ENCODE measurements around the gene NID1.

Gene NID1

GRCh38 chr1:235958021-235958420 lies 106.9 kb downstream of the NID1 start:
- Histone ChIP-seq H3K9ac (ENCODE audit: low read depth, low read length) (no peak overlapping the region), H3K4me3 (ENCODE audit: low read depth, low read length) (no peak overlapping the region), H3K27me3 (ENCODE audit: control insufficient read depth, insufficient read depth, low read length) (no peaks in the 10 kb centered on the region), H3K36me3 (ENCODE audit: control insufficient read depth, insufficient read depth, low read length) (no peaks in the 10 kb centered on the region), H3K4me1 (ENCODE audit: control insufficient read depth, insufficient read depth, low read length) (no peaks in the 10 kb centered on the region), H3K9me3 (ENCODE audit: control insufficient read depth, insufficient read depth, low read length) (no peaks in the 10 kb centered on the region), H3K27ac (ENCODE audit: low read depth, low read length) (no peak overlapping the region)

- Histone ChIP-seq H3K27me3 (ENCODE audit: control insufficient read depth, insufficient read depth, low read length) (no peaks in the 10 kb centered on the region), H3K4me1 (ENCODE audit: control insufficient read depth, insufficient read depth, low read length) (no peaks in the 10 kb centered on the region), H3K9me3 (ENCODE audit: control insufficient read depth, insufficient read depth, low read length) (no peaks in the 10 kb centered on the region), H3K4me3 (ENCODE audit: low read depth, low read length) (no peak overlapping the region), H3K27ac (ENCODE audit: low read depth, low read length) (no peak overlapping the region), H3K36me3 (ENCODE audit: control insufficient read depth, insufficient read depth, low read length) (no peaks in the 10 kb centered on the region), H3K9ac (ENCODE audit: low read depth, low read length) (no peak overlapping the region)
These were observed 109.1 kb downstream of the NID1 start for GRCh38 chr1:235955777-235956176.

- Histone ChIP-seq H3K4me3 (ENCODE audit: low read depth, low read length) (no peak overlapping the region), H3K27me3 (ENCODE audit: control insufficient read depth, insufficient read depth, low read length) (no peaks in the 10 kb centered on the region), H3K27ac (ENCODE audit: low read depth, low read length) (no peak overlapping the region), H3K36me3 (ENCODE audit: control insufficient read depth, insufficient read depth, low read length) (no peaks in the 10 kb centered on the region), H3K4me1 (ENCODE audit: control insufficient read depth, insufficient read depth, low read length) (no peaks in the 10 kb centered on the region), H3K9me3 (ENCODE audit: control insufficient read depth, insufficient read depth, low read length) (no peaks in the 10 kb centered on the region), H3K9ac (ENCODE audit: low read depth, low read length) (no peak overlapping the region)
These were observed 110.3 kb downstream of the NID1 start for GRCh38 chr1:235954306-235955283.

- H3K27ac ChIP-seq (ENCODE audit: low read depth, low read length) = no peak overlapping the region
- no peak overlapping the region for H3K9ac ChIP-seq (ENCODE audit: low read depth, low read length)
These were observed 111.1 kb downstream of the NID1 start for GRCh38 chr1:235953801-235954200.

GRCh38 chr1:235952950-235953615 lies 111.8 kb downstream of the NID1 start:
- H3K36me3 ChIP-seq (ENCODE audit: control insufficient read depth, insufficient read depth, low read length) = no peaks in the 10 kb centered on the region
- no peak overlapping the region for H3K27ac ChIP-seq (ENCODE audit: low read depth, low read length)
- no peaks in the 10 kb centered on the region for H3K4me1 ChIP-seq (ENCODE audit: control insufficient read depth, insufficient read depth, low read length)
- H3K4me3 ChIP-seq (ENCODE audit: low read depth, low read length) = no peak overlapping the region
- H3K27me3 ChIP-seq (ENCODE audit: control insufficient read depth, insufficient read depth, low read length) = no peaks in the 10 kb centered on the region
- H3K9ac ChIP-seq (ENCODE audit: low read depth, low read length) = no peak overlapping the region
- H3K9me3 ChIP-seq (ENCODE audit: control insufficient read depth, insufficient read depth, low read length) = no peaks in the 10 kb centered on the region

More at GRCh38 chr1:235953801-235954200, 111.1 kb downstream of the NID1 start:
- no peaks in the 10 kb centered on the region for H3K4me1 ChIP-seq (ENCODE audit: control insufficient read depth, insufficient read depth, low read length)
- no peaks in the 10 kb centered on the region for H3K9me3 ChIP-seq (ENCODE audit: control insufficient read depth, insufficient read depth, low read length)
- H3K36me3 ChIP-seq (ENCODE audit: control insufficient read depth, insufficient read depth, low read length) = no peaks in the 10 kb centered on the region
- H3K4me3 ChIP-seq (ENCODE audit: low read depth, low read length) = no peak overlapping the region
- H3K27me3 ChIP-seq (ENCODE audit: control insufficient read depth, insufficient read depth, low read length) = no peaks in the 10 kb centered on the region

- Histone ChIP-seq H3K9ac (ENCODE audit: low read depth, low read length) (no peak overlapping the region), H3K36me3 (ENCODE audit: control insufficient read depth, insufficient read depth, low read length) (no peaks in the 10 kb centered on the region), H3K4me1 (ENCODE audit: control insufficient read depth, insufficient read depth, low read length) (no peaks in the 10 kb centered on the region), H3K27ac (ENCODE audit: low read depth, low read length) (no peak overlapping the region), H3K9me3 (ENCODE audit: control insufficient read depth, insufficient read depth, low read length) (no peaks in the 10 kb centered on the region), H3K4me3 (ENCODE audit: low read depth, low read length) (no peak overlapping the region), H3K27me3 (ENCODE audit: control insufficient read depth, insufficient read depth, low read length) (no peaks in the 10 kb centered on the region)
These were observed 113.2 kb downstream of the NID1 start for GRCh38 chr1:235951661-235952060.

GRCh38 chr1:235950318-235950717 lies 114.6 kb downstream of the NID1 start:
- Histone ChIP-seq H3K36me3 (ENCODE audit: control insufficient read depth, insufficient read depth, low read length) (no peaks in the 10 kb centered on the region), H3K4me3 (ENCODE audit: low read depth, low read length) (no peak overlapping the region), H3K9ac (ENCODE audit: low read depth, low read length) (no peak overlapping the region), H3K27ac (ENCODE audit: low read depth, low read length) (no peak overlapping the region), H3K9me3 (ENCODE audit: control insufficient read depth, insufficient read depth, low read length) (no peaks in the 10 kb centered on the region), H3K4me1 (ENCODE audit: control insufficient read depth, insufficient read depth, low read length) (no peaks in the 10 kb centered on the region), H3K27me3 (ENCODE audit: control insufficient read depth, insufficient read depth, low read length) (no peaks in the 10 kb centered on the region)

GRCh38 chr1:235948774-235949427 lies 116.0 kb downstream of the NID1 start:
- H3K36me3 ChIP-seq (ENCODE audit: control insufficient read depth, insufficient read depth, low read length) = no peaks in the 10 kb centered on the region
- no peak overlapping the region for H3K9ac ChIP-seq (ENCODE audit: low read depth, low read length)
- H3K27me3 ChIP-seq (ENCODE audit: control insufficient read depth, insufficient read depth, low read length) = no peaks in the 10 kb centered on the region
- no peaks in the 10 kb centered on the region for H3K4me1 ChIP-seq (ENCODE audit: control insufficient read depth, insufficient read depth, low read length)
- H3K4me3 ChIP-seq (ENCODE audit: low read depth, low read length) = no peak overlapping the region
- H3K9me3 ChIP-seq (ENCODE audit: control insufficient read depth, insufficient read depth, low read length) = no peaks in the 10 kb centered on the region
- no peak overlapping the region for H3K27ac ChIP-seq (ENCODE audit: low read depth, low read length)

GRCh38 chr1:235947989-235948388 lies 116.9 kb downstream of the NID1 start:
- Histone ChIP-seq H3K27ac (ENCODE audit: low read depth, low read length) (no peak overlapping the region), H3K4me3 (ENCODE audit: low read depth, low read length) (no peak overlapping the region), H3K4me1 (ENCODE audit: control insufficient read depth, insufficient read depth, low read length) (no peaks in the 10 kb centered on the region), H3K9ac (ENCODE audit: low read depth, low read length) (no peak overlapping the region), H3K9me3 (ENCODE audit: control insufficient read depth, insufficient read depth, low read length) (no peaks in the 10 kb centered on the region), H3K27me3 (ENCODE audit: control insufficient read depth, insufficient read depth, low read length) (no peaks in the 10 kb centered on the region), H3K36me3 (ENCODE audit: control insufficient read depth, insufficient read depth, low read length) (no peaks in the 10 kb centered on the region)

GRCh38 chr1:235946571-235946981 lies 118.3 kb downstream of the NID1 start:
- Histone ChIP-seq H3K9ac (ENCODE audit: low read depth, low read length) (no peak overlapping the region), H3K4me3 (ENCODE audit: low read depth, low read length) (no peak overlapping the region), H3K4me1 (ENCODE audit: control insufficient read depth, insufficient read depth, low read length) (no peaks in the 10 kb centered on the region), H3K36me3 (ENCODE audit: control insufficient read depth, insufficient read depth, low read length) (no peaks in the 10 kb centered on the region), H3K27ac (ENCODE audit: low read depth, low read length) (no peak overlapping the region), H3K9me3 (ENCODE audit: control insufficient read depth, insufficient read depth, low read length) (no peaks in the 10 kb centered on the region), H3K27me3 (ENCODE audit: control insufficient read depth, insufficient read depth, low read length) (no peaks in the 10 kb centered on the region)

All from HUES48 (cell line).